ENCODE results near the gene DZIP1. TPM values are rescaled to one million over a fixed set of nuclear protein-coding genes. Genes with fewer than 3 reads are reported as not detected.
A peak's percentile ranks its signal among the peaks of the same experiment; 100 is the strongest.

DZIP1 gene
- polyA plus RNA-seq, 1 donor (not counting 4 experiments of a cell fraction or from before 2014, with no cell fraction given): 1.4 TPM

- no peak overlapping the region for H3K9ac ChIP-seq (ENCODE audit: control insufficient read depth, extremely low read depth, insufficient read depth, low read length)
- DNase-seq (ENCODE audit: low read depth, low spot score): no peak
- peaks cover 21% of the 10 kb centered on the region for H3K27me3 ChIP-seq (ENCODE audit: control insufficient read depth, extremely low read depth, insufficient read depth, low read length)
- FAIRE-seq: no peak
- no peaks in the 10 kb centered on the region for H3K9me1 ChIP-seq (ENCODE audit: control insufficient read depth, extremely low read depth, insufficient read depth, low read length)
- no peak overlapping the region for H3K4me2 ChIP-seq (ENCODE audit: control insufficient read depth, extremely low read depth, insufficient read depth, low read depth, low read length)
- H3K4me3 ChIP-seq (ENCODE audit: control insufficient read depth in 2 of 3, extremely low read depth in 1 of 3, insufficient read depth in 2 of 3, low read depth in 1 of 3, low read length in 3 of 3): no peak overlapping the region
- H3K9me3 ChIP-seq (ENCODE audit: control insufficient read depth, low read depth, low read length): no peaks in the 10 kb centered on the region
- H2AFZ ChIP-seq (ENCODE audit: control insufficient read depth, low read length): no peak overlapping the region
- peaks cover 4% of the 10 kb centered on the region for H3K4me1 ChIP-seq (ENCODE audit: control insufficient read depth, extremely low read depth, insufficient read depth, low read length)
- dilution Hi-C loops (cut with MboI; ENCODE audit: extremely low pct_ligation_motif_present, low sequenced_read_pairs): no loop called here
- no peaks in the 10 kb centered on the region for H3K79me2 ChIP-seq (ENCODE audit: control insufficient read depth, insufficient read depth, low read length)
- no peaks in the 10 kb centered on the region for H3K36me3 ChIP-seq (ENCODE audit: control insufficient read depth in 2 of 2, extremely low read depth in 1 of 2, insufficient read depth in 2 of 2, low read length in 2 of 2)
- no peak overlapping the region for H3K27ac ChIP-seq (ENCODE audit: control insufficient read depth, insufficient read depth, low read length)
- no peaks in the 10 kb centered on the region for H4K20me1 ChIP-seq (ENCODE audit: control insufficient read depth, extremely low read depth, insufficient read depth, low read length)
- TF ChIP-seq CTCF (optimal IDR thresholded peaks at IDR 0.05 in 1 of 3, IDR thresholded peaks at IDR 0.05 in 1 of 3, conservative IDR thresholded peaks at IDR 0.05 in 1 of 3; ENCODE audit: extremely low read depth in 1 of 3, insufficient read depth in 2 of 3, low read length in 3 of 3) (no peak), EZH2 (IDR thresholded peaks at IDR 0.05; ENCODE audit: low read length) (peak; percentile 91)
These were observed 3.0 kb downstream of the DZIP1 start for GRCh38 chr13:95641291-95642027.

- Histone ChIP-seq H3K9me3 (ENCODE audit: control insufficient read depth, low read depth, low read length) (no peaks in the 10 kb centered on the region), H3K36me3 (ENCODE audit: control insufficient read depth in 2 of 2, extremely low read depth in 1 of 2, insufficient read depth in 2 of 2, low read length in 2 of 2) (no peaks in the 10 kb centered on the region)
These were observed 7.7 kb downstream of the DZIP1 start for GRCh38 chr13:95636853-95637252.

More at GRCh38 chr13:95636853-95637252, 7.7 kb downstream of the DZIP1 start:
- Histone ChIP-seq H3K4me2 (ENCODE audit: control insufficient read depth, extremely low read depth, insufficient read depth, low read depth, low read length) (no peak overlapping the region), H3K4me1 (ENCODE audit: control insufficient read depth, extremely low read depth, insufficient read depth, low read length) (no peaks in the 10 kb centered on the region), H3K9me1 (ENCODE audit: control insufficient read depth, extremely low read depth, insufficient read depth, low read length) (no peaks in the 10 kb centered on the region), H3K9ac (ENCODE audit: control insufficient read depth, extremely low read depth, insufficient read depth, low read length) (no peak overlapping the region), H3K27me3 (ENCODE audit: control insufficient read depth, extremely low read depth, insufficient read depth, low read length) (peaks cover 6% of the 10 kb centered on the region), H3K4me3 (ENCODE audit: control insufficient read depth in 2 of 3, extremely low read depth in 1 of 3, insufficient read depth in 2 of 3, low read depth in 1 of 3, low read length in 3 of 3) (no peak overlapping the region), H4K20me1 (ENCODE audit: control insufficient read depth, extremely low read depth, insufficient read depth, low read length) (no peaks in the 10 kb centered on the region), H2AFZ (ENCODE audit: control insufficient read depth, low read length) (no peak overlapping the region), H3K27ac (ENCODE audit: control insufficient read depth, insufficient read depth, low read length) (no peak overlapping the region), H3K79me2 (ENCODE audit: control insufficient read depth, insufficient read depth, low read length) (no peaks in the 10 kb centered on the region)
- DNase-seq (ENCODE audit: low read depth, low spot score) (no peak), FAIRE-seq (no peak)
- dilution Hi-C loops (cut with MboI; ENCODE audit: extremely low pct_ligation_motif_present, low sequenced_read_pairs): no loop called here
- TF ChIP-seq EZH2 (IDR thresholded peaks at IDR 0.05; ENCODE audit: low read length) (no peak), CTCF (optimal IDR thresholded peaks at IDR 0.05 in 1 of 3, IDR thresholded peaks at IDR 0.05 in 1 of 3, conservative IDR thresholded peaks at IDR 0.05 in 1 of 3; ENCODE audit: extremely low read depth in 1 of 3, insufficient read depth in 2 of 3, low read length in 3 of 3) (no peak)
